Activated B cell treated with CpG ODN at 0.5 μM for 24 hours (primary cell): ENCODE measurements around the gene CTNNBL1. TPM values are rescaled to one million over a fixed set of nuclear protein-coding genes. Genes with fewer than 3 reads are reported as not detected.

Experiments
- ATAC-seq: fragments of 200-7000 bp; cut with Tn5 transposase; one replicate; pipeline ENCODE4 v1.10.0; 2021; ENCODE audit warnings: low read depth, mild to moderate bottlenecking, moderate library complexity
- CTCF ChIA-PET: fragments of 350-600 bp; sonication (Branson Sonifier 250); formaldehyde crosslinking; loops from one replicate; lab custom pipeline; 2021; ENCODE audit warnings: antibody characterized with exemption; lab: Charles Lee
- POLR2A ChIA-PET: fragments of 350-600 bp; sonication (Branson Sonifier 250); formaldehyde crosslinking; loops from one replicate; lab custom pipeline; 2021; ENCODE audit warnings: antibody characterized with exemption; lab: Charles Lee
- DNase-seq: peaks from one replicate; pipeline ENCODE4 v3.0.0; 2022
- H3K27ac Mint-ChIP-seq: one replicate; pipeline ENCODE4 v1.8.0; 2020; ENCODE audit warnings: mixed read lengths
- H3K27me3 Mint-ChIP-seq: one replicate; pipeline ENCODE4 v1.8.0; 2021; ENCODE audit warnings: mixed read lengths
- H3K36me3 Mint-ChIP-seq: one replicate; pipeline ENCODE4 v1.8.0; 2021; ENCODE audit warnings: low read depth, mixed read lengths
- H3K4me1 Mint-ChIP-seq: one replicate; pipeline ENCODE4 v1.8.0; 2021; ENCODE audit warnings: mixed read lengths
- H3K4me3 Mint-ChIP-seq: one replicate; pipeline ENCODE4 v1.8.0; 2020; ENCODE audit warnings: mild to moderate bottlenecking, mixed read lengths
- H3K9me3 Mint-ChIP-seq: one replicate; pipeline ENCODE4 v1.8.0; 2020; ENCODE audit warnings: mixed read lengths
- CTCF ChIP-seq: fragments of 200-600 bp; IDR thresholded peaks from one replicate; pipeline ENCODE4 v1.8.0; 2022; ENCODE audit warnings: antibody characterized with exemption, mild to moderate bottlenecking
- intact Hi-C: fragments of 100-400 bp; cut with micrococcal nuclease; formaldehyde crosslinking; loops from one replicate; pipeline ENCODE4 v1.15.1; 2024
- total RNA-seq: library from RNA; stranded (reverse); gene quantifications from 2 replicates; pipeline ENCODE4 v1.2.3, GENCODE V29; 2022

CTNNBL1 gene
- total RNA-seq, 1 donor from 2014 or later, result 102 TPM

- H3K4me1 Mint-ChIP-seq, result peaks cover 9% of the 10 kb centered on the region
- ChIA-PET POLR2A (no interaction called here), CTCF (no interaction called here)
- peaks cover 21% of the 10 kb centered on the region for H3K36me3 Mint-ChIP-seq
- no peak overlapping the region for H3K4me3 Mint-ChIP-seq
- no peak for DNase-seq
- no peak overlapping the region for H3K27ac Mint-ChIP-seq
- H3K27me3 Mint-ChIP-seq, result no peaks in the 10 kb centered on the region
- intact Hi-C loops, result no loop called here
- ATAC-seq, result no peak
- no peak for TF ChIP-seq CTCF
- peaks cover 11% of the 10 kb centered on the region for H3K9me3 Mint-ChIP-seq
Measured at GRCh38 chr20:37723668-37724067, 29.8 kb downstream of the CTNNBL1 start.

- POLR2A ChIA-PET, result no interaction called here
- no peak overlapping the region for H3K4me3 Mint-ChIP-seq
- H3K27ac Mint-ChIP-seq, result no peak overlapping the region
- DNase-seq (no peak), ATAC-seq (no peak)
- CTCF ChIA-PET, result no interaction called here
- H3K36me3 Mint-ChIP-seq, result peaks cover 24% of the 10 kb centered on the region
- intact Hi-C loops, result no loop called here
- peaks cover 11% of the 10 kb centered on the region for H3K4me1 Mint-ChIP-seq
- no peak for TF ChIP-seq CTCF
- H3K27me3 Mint-ChIP-seq, result no peaks in the 10 kb centered on the region
- H3K9me3 Mint-ChIP-seq, result peaks cover 11% of the 10 kb centered on the region
Measured at GRCh38 chr20:37725165-37725564, 31.3 kb downstream of the CTNNBL1 start.

GRCh38 chr20:37725855-37726254 is 32.0 kb downstream of the CTNNBL1 start:
- Mint-ChIP-seq H3K4me1 (peaks cover 11% of the 10 kb centered on the region), H3K27me3 (no peaks in the 10 kb centered on the region), H3K9me3 (peaks cover 10% of the 10 kb centered on the region), H3K36me3 (peaks cover 23% of the 10 kb centered on the region), H3K4me3 (no peak overlapping the region), H3K27ac (no peak overlapping the region)
- DNase-seq (no peak), ATAC-seq (no peak)
- TF ChIP-seq CTCF, result no peak
- ChIA-PET POLR2A (no interaction called here), CTCF (no interaction called here)
- intact Hi-C loops, result no loop called here

GRCh38 chr20:37726321-37726720 is 32.5 kb downstream of the CTNNBL1 start:
- CTCF ChIA-PET, result no interaction called here

More at GRCh38 chr20:37726321-37726720, 32.5 kb downstream of the CTNNBL1 start:
- peaks cover 7% of the 10 kb centered on the region for H3K9me3 Mint-ChIP-seq
- H3K36me3 Mint-ChIP-seq, result peaks cover 20% of the 10 kb centered on the region
- no peak overlapping the region for H3K4me3 Mint-ChIP-seq
- H3K27me3 Mint-ChIP-seq, result no peaks in the 10 kb centered on the region
- POLR2A ChIA-PET, result no interaction called here
- ATAC-seq (no peak), DNase-seq (no peak)
- no peak overlapping the region for H3K27ac Mint-ChIP-seq
- peaks cover 11% of the 10 kb centered on the region for H3K4me1 Mint-ChIP-seq
- intact Hi-C loops, result no loop called here
- no peak for TF ChIP-seq CTCF
